ENCODE measurements around the gene JAZF1. TPM values are rescaled to one million over a fixed set of nuclear protein-coding genes. Genes with fewer than 3 reads are reported as not detected.

Gene JAZF1
- total and polyA plus RNA-seq, 10 of the 15 experiments (the other 5 are each of a cell fraction or from before 2014, with no cell fraction given) = 0.04 to 0.82 (median 0.15) TPM; not detected in 3

- no peak for TF ChIP-seq EED (IDR thresholded peaks at IDR 0.05; ENCODE audit: low read depth)
- TF ChIP-seq POLR2AphosphoS2 (IDR thresholded peaks at IDR 0.05; ENCODE audit: low read depth, low read length) = no peak
Observed at GRCh38 chr7:28069388-28069787, 111.2 kb downstream of the JAZF1 start (continued).

- Histone ChIP-seq H3K9me3 (replicated peaks; ENCODE audit: control insufficient read depth, insufficient read depth, low read length) (no peaks in the 10 kb centered on the region), H3K4me1 (ENCODE audit: control insufficient read depth, insufficient read depth, low read length) (no peaks in the 10 kb centered on the region), H3K4me3 (no peak overlapping the region), H3K27ac (ENCODE audit: control insufficient read depth, insufficient read depth) (no peak overlapping the region), H3K36me3 (ENCODE audit: control insufficient read depth in 2 of 2, insufficient read depth in 2 of 2, low read length in 1 of 2) (no peaks in the 10 kb centered on the region), H2AFZ (ENCODE audit: control insufficient read depth, low read depth, low read length) (no peak overlapping the region), H3K27me3 (replicated peaks in 1 of 2; ENCODE audit: control insufficient read depth in 2 of 2, insufficient read depth in 2 of 2, low read length in 1 of 2) (peaks cover 0 to 2% of the 10 kb centered on the region in 2 experiments; a peak in 3 of 4 replicates), H4K20me1 (ENCODE audit: control insufficient read depth, insufficient read depth) (no peaks in the 10 kb centered on the region), H3K4me2 (ENCODE audit: control insufficient read depth, insufficient read depth) (no peak overlapping the region), H3K79me2 (ENCODE audit: control insufficient read depth, insufficient read depth, low read length) (no peaks in the 10 kb centered on the region), H3K9ac (ENCODE audit: control insufficient read depth, insufficient read depth, low read length) (no peak overlapping the region)
- ChIA-PET SMC1A (ENCODE audit: uncharacterized antibody, unreplicated experiment) (no interaction called here), CTCF (interaction anchor here (0.9 to 2.3 kb wide), 3 partner anchors 9 to 29 kb away, joined by 3 to 11 read pairs (median 3); no protein-coding TSS in a partner anchor), RAD21 (ENCODE audit: unreplicated experiment) (no interaction called here), POLR2A (no interaction called here)
- no TSS peak for BruUV-seq (replicated peaks)
- no peak for ATAC-seq
- no peak for FAIRE-seq
- no peak for DNase-seq (ENCODE audit: low read depth, low spot score)
- 79% methylated on average over 1 of the region's 1 CpG for WGBS (ENCODE audit: insufficient coverage, insufficient replicate concordance, low lambda C conversion rate, missing lambda C conversion rate)
- TF ChIP-seq RELA (IDR thresholded peaks at IDR 0.05; ENCODE audit: borderline replicate concordance, partially characterized antibody) = no peak
- in situ Hi-C loops (cut with MboI) (no loop called here), intact Hi-C loops (cut with micrococcal nuclease; ENCODE audit: unreplicated experiment) (no loop called here)
Observed at GRCh38 chr7:28068811-28069216, 111.8 kb downstream of the JAZF1 start.

DNA sequence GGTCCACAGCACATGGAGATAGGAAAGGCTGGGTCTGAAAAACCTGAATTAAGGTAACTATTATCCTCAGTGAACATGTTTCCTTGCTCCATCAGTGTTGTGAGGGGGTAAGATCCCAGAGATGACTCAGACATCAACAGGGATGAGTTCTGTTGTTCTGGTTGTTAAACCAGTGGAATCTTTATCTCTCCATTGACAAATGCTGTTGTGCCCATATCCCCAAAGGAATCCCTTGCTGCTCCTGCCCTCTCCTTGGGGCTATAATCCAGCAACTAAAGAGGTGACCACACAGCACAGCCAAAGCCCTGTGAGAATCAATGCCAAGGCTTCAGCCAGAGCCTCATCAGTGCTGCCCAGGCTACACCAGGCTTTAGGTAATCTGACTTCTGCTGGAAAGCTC, 113.4 kb downstream of the JAZF1 start:
- no peak overlapping the region for H2AFZ ChIP-seq (ENCODE audit: control insufficient read depth, low read depth, low read length)
- FAIRE-seq (no peak), ATAC-seq (no peak), DNase-seq (ENCODE audit: low read depth, low spot score) (no peak)
- BruUV-seq (replicated peaks) = no TSS peak
- no peaks in the 10 kb centered on the region for H3K79me2 ChIP-seq (ENCODE audit: control insufficient read depth, insufficient read depth, low read length)
- ChIA-PET SMC1A (ENCODE audit: uncharacterized antibody, unreplicated experiment) (no interaction called here), POLR2A (no interaction called here), RAD21 (ENCODE audit: unreplicated experiment) (no interaction called here), CTCF (interaction anchor here (3.8 to 9.1 kb wide), 2 partner anchors 10 to 29 kb away, joined by 18 to 126 read pairs; no protein-coding TSS in a partner anchor)
- H3K27ac ChIP-seq (ENCODE audit: control insufficient read depth, insufficient read depth) = no peak overlapping the region
- no peaks in the 10 kb centered on the region for H3K4me1 ChIP-seq (ENCODE audit: control insufficient read depth, insufficient read depth, low read length)
- H4K20me1 ChIP-seq (ENCODE audit: control insufficient read depth, insufficient read depth) = no peaks in the 10 kb centered on the region
- intact Hi-C loops (cut with micrococcal nuclease; ENCODE audit: unreplicated experiment) (no loop called here), in situ Hi-C loops (cut with MboI) (no loop called here)
- no peak overlapping the region for H3K9ac ChIP-seq (ENCODE audit: control insufficient read depth, insufficient read depth, low read length)
- no peaks in the 10 kb centered on the region for H3K9me3 ChIP-seq (replicated peaks; ENCODE audit: control insufficient read depth, insufficient read depth, low read length)
- no peak overlapping the region for H3K4me3 ChIP-seq
- peaks cover 1 to 2% of the 10 kb centered on the region in 2 experiments; a peak in 2 of 4 replicates for H3K27me3 ChIP-seq (replicated peaks in 1 of 2; ENCODE audit: control insufficient read depth in 2 of 2, insufficient read depth in 2 of 2, low read length in 1 of 2)
- H3K4me2 ChIP-seq (ENCODE audit: control insufficient read depth, insufficient read depth) = no peak overlapping the region
- H3K36me3 ChIP-seq (ENCODE audit: control insufficient read depth in 2 of 2, insufficient read depth in 2 of 2, low read length in 1 of 2) = no peaks in the 10 kb centered on the region
- TF ChIP-seq MEF2A (IDR thresholded peaks at IDR 0.05; ENCODE audit: insufficient read depth, low read depth, low read length) (no peak), SMC3 (IDR thresholded peaks at IDR 0.05; ENCODE audit: borderline replicate concordance, low read length) (no peak), E2F4 (IDR thresholded peaks at IDR 0.05; ENCODE audit: low read depth, low read length) (no peak), CREM (IDR thresholded peaks at IDR 0.05; ENCODE audit: low read depth) (no peak), CBX3 (IDR thresholded peaks at IDR 0.05; ENCODE audit: borderline replicate concordance, low read depth) (no peak), ZNF24 (IDR thresholded peaks at IDR 0.05) (no peak), NRF1 (conservative IDR thresholded peaks at IDR 0.05; ENCODE audit: low read depth, low read length) (no peak), RCOR1 (conservative IDR thresholded peaks at IDR 0.05; ENCODE audit: low read depth, low read length) (no peak), RUNX3 (IDR thresholded peaks at IDR 0.05; ENCODE audit: low read length) (no peak)
- TF ChIP-seq, protein P1, sequence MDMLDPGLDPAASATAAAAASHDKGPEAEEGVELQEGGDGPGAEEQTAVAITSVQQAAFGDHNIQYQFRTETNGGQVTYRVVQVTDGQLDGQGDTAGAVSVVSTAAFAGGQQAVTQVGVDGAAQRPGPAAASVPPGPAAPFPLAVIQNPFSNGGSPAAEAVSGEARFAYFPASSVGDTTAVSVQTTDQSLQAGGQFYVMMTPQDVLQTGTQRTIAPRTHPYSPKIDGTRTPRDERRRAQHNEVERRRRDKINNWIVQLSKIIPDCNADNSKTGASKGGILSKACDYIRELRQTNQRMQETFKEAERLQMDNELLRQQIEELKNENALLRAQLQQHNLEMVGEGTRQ (IDR thresholded peaks at IDR 0.05; ENCODE audit: borderline replicate concordance, low read depth, low read length) = no peak
